Measurements from ENCODE around the gene IL12RB1. TPM values are rescaled to one million over a fixed set of nuclear protein-coding genes. Genes with fewer than 3 reads are reported as not detected.

IL12RB1 gene
- total RNA-seq, 3 donors from 2014 or later (not counting 1 experiment from before 2014, with no cell fraction given): 90.1 to 105 (median 95.7) TPM

- Mint-ChIP-seq H3K27me3 (ENCODE audit: low read depth in 2 of 2) (no peaks in the 10 kb centered on the region), H3K36me3 (no peaks in the 10 kb centered on the region)
Observed at GRCh38 chr19:18126097-18126496, 39.4 kb upstream of the IL12RB1 start.

DNA sequence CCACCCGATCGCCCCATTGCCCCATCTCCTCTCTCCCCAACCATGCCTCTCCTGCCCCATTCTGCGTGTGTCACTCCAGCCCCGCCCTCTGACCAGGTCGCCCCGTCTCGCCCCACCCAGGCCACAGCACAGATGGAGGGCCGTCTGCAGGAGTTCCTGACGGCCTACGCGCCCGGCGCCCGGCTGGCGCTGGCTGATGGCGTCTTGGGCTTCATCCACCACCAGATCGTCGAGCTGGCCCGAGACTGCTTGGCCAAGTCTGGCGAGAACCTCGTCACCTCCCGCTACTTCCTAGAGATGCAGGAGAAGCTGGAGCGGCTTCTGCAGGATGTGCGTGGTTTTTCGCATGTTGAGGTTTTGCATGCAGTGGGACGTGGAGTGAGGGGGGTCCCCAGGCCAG, 37.1 kb upstream of the IL12RB1 start:
- WGBS (ENCODE audit: insufficient coverage): 89% methylated on average over 26 of the region's 26 CpGs
- H3K9me3 ChIP-seq (ENCODE audit: control insufficient read depth, insufficient read depth, low read length): no peaks in the 10 kb centered on the region
- Mint-ChIP-seq H3K4me1 (peaks cover 23 to 41% of the 10 kb centered on the region in 2 donors), H3K27ac (no peak overlapping the region), H3K36me3 (no peaks in the 10 kb centered on the region), H3K27me3 (ENCODE audit: low read depth in 2 of 2) (no peaks in the 10 kb centered on the region), H3K9me3 (no peaks in the 10 kb centered on the region), H3K4me3 (no peak overlapping the region)
- peaks cover 63% of the 10 kb centered on the region for H3K36me3 ChIP-seq (ENCODE audit: control insufficient read depth, insufficient read depth, low read length)
- TF ChIP-seq CTCF (IDR thresholded peaks at IDR 0.05): no peak
- H3K4me3 ChIP-seq (ENCODE audit: low read length): no peak overlapping the region
- no peak for DNase-seq
- H3K27me3 ChIP-seq (ENCODE audit: control insufficient read depth, insufficient read depth, low read length): no peaks in the 10 kb centered on the region
- intact Hi-C loops (cut with micrococcal nuclease): no loop called here
- no peak overlapping the region for H3K27ac ChIP-seq (ENCODE audit: low read length)
- peaks cover 40% of the 10 kb centered on the region for H3K4me1 ChIP-seq (ENCODE audit: control insufficient read depth, insufficient read depth, low read length)
- no peak for ATAC-seq

More at GRCh38 chr19:18126097-18126496, 39.4 kb upstream of the IL12RB1 start:
- no peak overlapping the region for H3K27ac ChIP-seq (ENCODE audit: low read length)
- H3K4me3 ChIP-seq (ENCODE audit: low read length): no peak overlapping the region
- DNase-seq: no peak
- H3K9me3 ChIP-seq (ENCODE audit: control insufficient read depth, insufficient read depth, low read length): no peaks in the 10 kb centered on the region
- H3K36me3 ChIP-seq (ENCODE audit: control insufficient read depth, insufficient read depth, low read length): peaks cover 81% of the 10 kb centered on the region
- no peak for TF ChIP-seq CTCF (IDR thresholded peaks at IDR 0.05)
- 71% methylated on average over 2 of the region's 2 CpGs for WGBS (ENCODE audit: insufficient coverage)
- Mint-ChIP-seq H3K4me3 (peak overlapping the region; percentile 50), H3K4me1 (peaks cover 8 to 27% of the 10 kb centered on the region in 2 donors), H3K27ac (peak overlapping the region in 1 of 2 donors; percentile 57), H3K9me3 (no peaks in the 10 kb centered on the region)
- intact Hi-C loops (cut with micrococcal nuclease): no loop called here
- no peaks in the 10 kb centered on the region for H3K27me3 ChIP-seq (ENCODE audit: control insufficient read depth, insufficient read depth, low read length)
- ATAC-seq: no peak
- H3K4me1 ChIP-seq (ENCODE audit: control insufficient read depth, insufficient read depth, low read length): peaks cover 31% of the 10 kb centered on the region

DNA sequence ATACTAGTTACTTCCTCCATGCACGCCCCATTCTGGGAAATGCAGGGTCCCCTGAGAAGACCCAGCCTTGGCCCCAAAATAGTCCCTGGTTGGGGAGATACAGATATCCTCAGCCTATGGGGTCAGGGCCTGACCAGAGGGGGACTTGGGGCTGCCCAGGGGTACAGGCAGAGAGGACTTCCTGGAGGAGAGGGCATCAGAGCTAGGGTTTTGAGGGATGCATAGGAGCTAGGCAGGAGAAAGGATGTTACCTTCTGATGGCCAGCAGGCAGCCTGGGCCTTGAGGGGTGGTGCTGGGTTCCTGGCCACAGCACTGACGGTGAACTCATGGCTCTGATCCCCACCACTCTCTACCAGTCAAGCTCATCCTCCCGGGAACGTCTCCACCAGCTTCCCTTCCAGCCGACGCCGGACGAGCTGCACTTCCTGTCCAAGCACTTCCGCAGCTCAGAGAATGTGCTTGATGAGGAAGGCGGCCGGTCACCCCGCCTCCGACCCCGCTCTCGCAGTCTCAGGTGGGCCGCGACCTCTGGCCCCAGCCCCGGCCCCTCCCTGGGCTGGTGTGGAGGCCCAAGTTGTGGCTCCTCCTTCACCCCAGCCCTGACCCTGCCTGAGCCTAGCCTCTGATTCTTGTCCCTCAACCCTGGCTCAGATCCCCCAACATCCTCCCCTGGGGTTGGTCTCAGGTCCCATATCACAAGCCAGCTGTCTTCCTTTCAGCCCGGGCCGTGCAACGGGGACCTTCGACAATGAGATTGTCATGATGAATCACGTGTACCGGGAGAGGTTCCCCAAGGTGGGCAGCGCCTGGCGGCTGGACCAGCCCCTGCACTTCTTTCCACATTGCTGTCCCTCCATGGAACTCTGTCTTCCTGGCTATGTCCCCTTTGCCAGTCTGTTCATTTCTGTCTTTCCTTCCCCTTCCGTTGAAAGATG, 36.4 kb upstream of the IL12RB1 start:
- Histone ChIP-seq H3K4me3 (ENCODE audit: low read length) (no peak overlapping the region), H3K9me3 (ENCODE audit: control insufficient read depth, insufficient read depth, low read length) (no peaks in the 10 kb centered on the region), H3K36me3 (ENCODE audit: control insufficient read depth, insufficient read depth, low read length) (peaks cover 58% of the 10 kb centered on the region), H3K27ac (ENCODE audit: low read length) (no peak overlapping the region), H3K4me1 (ENCODE audit: control insufficient read depth, insufficient read depth, low read length) (peaks cover 40% of the 10 kb centered on the region), H3K27me3 (ENCODE audit: control insufficient read depth, insufficient read depth, low read length) (no peaks in the 10 kb centered on the region)
- ATAC-seq (no peak), DNase-seq (no peak)
- Mint-ChIP-seq H3K27me3 (ENCODE audit: low read depth in 2 of 2) (no peaks in the 10 kb centered on the region), H3K27ac (no peak overlapping the region), H3K9me3 (no peaks in the 10 kb centered on the region), H3K4me3 (no peak overlapping the region), H3K36me3 (no peaks in the 10 kb centered on the region), H3K4me1 (peaks cover 21 to 43% of the 10 kb centered on the region in 2 donors)
- 95% methylated on average over 26 of the region's 27 CpGs for WGBS (ENCODE audit: insufficient coverage)
- no peak for TF ChIP-seq CTCF (IDR thresholded peaks at IDR 0.05)
- intact Hi-C loops (cut with micrococcal nuclease): no loop called here

Measured in natural killer cell (primary cell).